NCI-H748 (cell line): ENCODE results near the gene PLPP1.

Source experiments
- DNase-seq: peaks from one replicate; lab custom pipeline; 2025; ENCODE audit not compliant: unreplicated experiment; lab: John Stamatoyannopoulos, UW

The PLPP1 gene

GRCh38 chr5:55534436-55535198, at the start of gene PLPP1:
TSS of gene PLPP1 (minus strand) at chr5:55534964. CDS start at chr5:55534629, 335 bp downstream.
- peak; percentile 92 for DNase-seq

GRCh38 chr5:55583578-55583977, 48.8 kb upstream of the PLPP1 start:
- DNase-seq: no peak

- no peak for DNase-seq
Measured at GRCh38 chr5:55582256-55582655, 47.5 kb upstream of the PLPP1 start.

- DNase-seq: no peak
Measured at GRCh38 chr5:55580042-55580441, 45.3 kb upstream of the PLPP1 start.

- no peak for DNase-seq
Measured at GRCh38 chr5:55578771-55579170, 44.0 kb upstream of the PLPP1 start.

- DNase-seq: peak; percentile 52
Measured at GRCh38 chr5:55577353-55578060, 42.7 kb upstream of the PLPP1 start.

GRCh38 chr5:55576661-55577060, 41.9 kb upstream of the PLPP1 start:
- DNase-seq: no peak

DNA sequence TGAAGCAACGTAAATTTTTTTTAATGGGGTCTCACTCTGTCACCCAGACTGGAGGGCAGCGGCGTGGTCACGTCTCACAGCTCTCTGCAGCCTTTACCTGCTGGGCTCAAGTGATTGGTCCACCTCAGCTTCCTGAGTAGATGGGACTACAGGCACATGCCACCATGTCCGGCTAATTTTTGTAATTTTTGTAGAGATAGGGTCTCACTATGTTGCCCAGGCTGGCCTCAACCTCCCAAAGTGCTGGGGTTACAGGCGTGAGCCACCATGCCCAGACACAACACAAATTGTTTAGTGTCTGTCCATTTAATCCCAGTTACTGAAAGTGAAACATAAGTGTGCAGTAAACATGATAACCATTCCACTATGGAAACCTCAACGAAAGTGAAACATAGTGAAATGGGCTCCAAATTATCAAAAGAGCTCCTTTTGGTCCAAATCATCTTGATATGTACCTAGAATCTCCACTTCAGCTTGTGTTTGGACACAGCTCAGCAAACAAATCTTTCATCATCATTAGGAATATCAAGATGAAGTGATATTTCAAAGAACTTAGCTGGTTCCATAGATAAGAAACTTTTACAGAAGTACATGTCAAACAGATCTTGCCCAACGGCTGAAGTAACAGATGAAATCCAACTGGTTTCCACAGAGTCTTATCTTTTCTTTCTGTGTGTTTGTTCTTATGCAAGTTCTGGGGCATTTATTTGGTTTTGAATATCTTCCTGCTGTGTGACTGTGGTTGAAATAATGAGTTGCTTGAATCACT, 41.2 kb upstream of the PLPP1 start:
- DNase-seq: no peak

GRCh38 chr5:55572600-55572999, 37.8 kb upstream of the PLPP1 start:
- no peak for DNase-seq

DNA sequence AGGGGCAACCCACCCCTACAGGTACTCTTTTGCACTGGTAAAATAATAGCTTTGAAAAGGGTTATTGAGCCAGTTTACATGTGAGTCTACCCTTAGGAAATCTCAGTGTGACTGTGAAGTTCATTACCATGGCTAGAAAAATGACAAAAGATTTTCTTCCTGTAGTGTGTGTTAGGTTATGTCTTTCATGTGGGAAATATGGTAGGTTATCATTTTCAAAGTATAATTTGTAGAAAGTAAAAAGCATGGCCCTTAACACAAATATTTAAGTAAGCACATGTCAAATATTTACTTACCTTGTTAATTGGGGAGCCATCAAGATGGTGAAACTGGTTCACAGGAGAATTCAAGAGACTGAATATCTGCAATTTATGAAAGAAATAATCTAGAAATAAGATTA, 37.3 kb upstream of the PLPP1 start:
- peak; percentile 50 for DNase-seq

DNA sequence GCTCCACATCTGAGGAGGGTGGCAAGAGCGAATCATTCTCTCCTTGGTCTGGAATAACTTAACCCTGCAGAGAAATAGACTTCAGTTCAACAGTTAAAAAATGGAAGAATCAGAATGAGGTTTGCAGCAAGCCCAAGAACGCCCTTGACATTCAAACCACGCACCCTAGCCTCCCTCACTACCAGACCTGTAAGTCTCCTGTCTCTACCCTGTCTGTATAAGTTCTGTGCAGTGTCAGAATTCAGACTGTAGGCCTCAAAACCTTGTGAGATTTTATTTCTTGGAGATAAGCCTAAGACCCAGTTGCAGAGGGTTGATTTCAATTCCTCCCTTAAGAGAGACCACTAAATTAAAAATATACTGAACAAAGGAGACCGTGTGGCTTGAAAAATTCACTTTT, 35.8 kb upstream of the PLPP1 start:
- DNase-seq: no peak

- DNase-seq: no peak
Measured at GRCh38 chr5:55570026-55570425, 35.3 kb upstream of the PLPP1 start.

DNA sequence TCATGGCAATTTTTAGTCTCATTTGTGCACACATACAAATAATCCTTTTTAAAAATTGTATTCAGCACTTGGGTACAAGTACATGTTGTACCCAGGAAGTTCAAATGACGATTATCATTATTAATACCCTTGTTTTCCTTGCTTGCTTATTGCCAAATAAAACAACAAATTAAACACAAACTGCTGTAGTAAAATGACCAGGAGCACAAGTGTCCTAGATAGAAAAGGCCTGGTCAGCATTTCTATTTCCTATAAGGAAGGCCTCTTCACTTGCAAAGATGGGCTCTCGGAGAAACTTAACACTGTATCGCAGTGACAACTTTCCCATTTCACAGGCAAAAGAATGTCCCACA, 34.7 kb upstream of the PLPP1 start:
- no peak for DNase-seq

GRCh38 chr5:55568654-55569512, 34.1 kb upstream of the PLPP1 start:
- DNase-seq: peak; percentile 40

DNA sequence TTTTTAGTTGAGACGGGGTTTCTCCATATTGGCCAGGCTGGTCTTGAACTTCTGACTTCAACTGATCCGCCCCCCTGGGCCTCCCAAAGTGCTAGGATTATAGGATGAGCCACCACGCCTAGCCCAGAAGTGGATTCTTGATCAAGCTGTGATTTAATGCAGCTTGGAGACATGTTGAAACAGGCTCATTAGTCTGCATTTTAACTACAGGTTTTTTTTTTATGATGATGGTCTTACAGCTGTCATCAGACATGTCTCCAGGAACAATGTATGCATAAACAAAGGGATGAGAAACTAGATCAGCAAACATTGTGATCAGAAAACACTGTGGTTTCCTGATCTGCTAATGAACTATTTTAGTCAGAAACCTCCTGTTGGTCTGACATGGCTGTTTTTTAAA, 30.0 kb upstream of the PLPP1 start:
- DNase-seq: peak; percentile 92

DNA sequence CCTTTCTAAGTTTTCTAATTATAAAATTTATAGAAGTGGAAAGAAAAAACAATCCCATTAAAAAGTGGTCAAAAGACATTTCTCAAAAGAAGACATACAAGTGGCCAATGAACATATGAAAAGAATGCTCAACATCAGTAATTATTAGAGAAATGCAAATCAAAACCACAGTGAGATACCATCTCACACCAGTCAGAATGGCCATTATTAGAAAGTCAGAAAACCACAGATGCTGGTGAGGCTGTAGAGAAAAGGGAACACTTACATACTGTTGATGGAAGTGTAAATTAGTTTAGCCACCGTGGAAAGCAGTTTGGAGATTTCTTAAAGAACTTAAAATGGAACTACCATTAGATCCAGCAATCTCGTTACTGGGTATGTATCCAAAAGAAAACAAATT, 23.7 kb upstream of the PLPP1 start:
- DNase-seq: no peak

- peak; percentile 95 for DNase-seq
Measured at GRCh38 chr5:55557123-55557522, 22.4 kb upstream of the PLPP1 start.

- no peak for DNase-seq
Measured at GRCh38 chr5:55554585-55555202, 19.9 kb upstream of the PLPP1 start.

DNA sequence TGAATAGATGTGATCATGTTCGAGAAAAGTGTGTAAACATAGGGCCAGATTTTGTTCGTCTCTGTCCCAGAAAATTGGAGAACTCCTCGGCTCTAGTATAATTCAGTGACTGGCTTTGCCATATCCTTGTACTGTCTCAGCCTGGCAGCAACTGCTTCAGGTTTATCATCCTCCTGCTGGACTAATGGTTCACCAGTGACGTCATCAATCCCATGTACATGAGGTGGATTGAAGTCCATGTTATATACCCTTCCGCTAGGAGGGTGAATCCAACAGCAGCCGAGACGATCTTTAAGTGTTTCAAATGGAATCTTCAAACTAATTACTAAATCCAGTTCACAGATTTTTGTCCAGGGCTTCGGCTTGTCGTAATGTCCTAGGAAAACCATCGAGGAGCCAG, 17.1 kb upstream of the PLPP1 start:
- DNase-seq: no peak

GRCh38 chr5:55551358-55551757, 16.6 kb upstream of the PLPP1 start:
- peak; percentile 38 for DNase-seq

DNA sequence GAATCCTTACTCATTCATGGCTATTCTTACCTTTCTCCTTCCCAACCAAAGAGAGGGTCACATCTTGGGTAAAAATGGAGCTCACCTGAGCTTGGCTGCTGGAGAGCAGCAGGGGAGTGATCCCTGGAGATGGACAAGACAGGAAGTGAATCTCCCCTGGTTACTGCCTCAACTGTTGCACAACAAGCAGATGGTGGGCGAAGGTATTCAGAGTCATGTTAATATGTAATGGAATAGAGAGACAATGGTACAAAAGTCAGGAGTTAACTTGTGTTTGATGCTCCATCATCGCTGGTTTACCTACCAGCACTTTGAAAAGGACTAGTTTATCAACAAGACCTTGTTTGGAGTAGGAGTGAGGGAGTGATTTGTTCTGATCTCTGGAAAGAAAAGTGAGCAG, 13.0 kb upstream of the PLPP1 start:
- DNase-seq: no peak
